Peyer's patch (tissue), 4 donors: Measurements from ENCODE around the gene HAGHL.

Source experiments
- CTCF ChIP-seq, 6 experiments: fragments of 450-650 bp in 4 of 6; fragments of 200-600 bp in 2 of 6; sonication (generic) in 1 of 6; IDR thresholded peaks; one replicate each; pipeline ENCODE4 v1.5.1; 2017 to 2019; ENCODE audit warnings: antibody characterized with exemption in 6 of 6, mild to moderate bottlenecking in 3 of 6, moderate library complexity in 1 of 6
- POLR2A ChIP-seq, 2 donors: fragments of 450-650 bp; IDR thresholded peaks; one replicate each; pipeline ENCODE4 v1.5.1; 2017; ENCODE audit warnings: antibody characterized with exemption in 2 of 2, mild to moderate bottlenecking in 2 of 2, moderate library complexity in 2 of 2

GRCh38 chr16:751152-752006 lies 24.5 kb downstream of the HAGHL start:
- TF ChIP-seq POLR2A (IDR thresholded peaks at IDR 0.05) (no peak), CTCF (IDR thresholded peaks at IDR 0.05) (no peak)
